Measurements from ENCODE around the gene MYOC. TPM values are rescaled to one million over a fixed set of nuclear protein-coding genes. Genes with fewer than 3 reads are reported as not detected.

The MYOC gene
- total RNA-seq, 1 experiment from 2014 or later = not detected

- ChIA-PET CTCF (interaction anchor here (1.3 kb wide), 1 partner anchor 14 kb away, joined by 3 read pairs; no protein-coding TSS in a partner anchor), POLR2A (no interaction called here), RAD21 (ENCODE audit: low non-redundant PET in 1 of 2, low total read pairs in 2 of 2, uncharacterized antibody in 2 of 2, unreplicated experiment in 2 of 2) (no interaction called here)
- peak in 2 of 3 experiments; percentile 9 to 86; a peak in 2 of 6 replicates for TF ChIP-seq CTCF (IDR thresholded peaks at IDR 0.05 in 2 of 3, conservative IDR thresholded peaks at IDR 0.05 in 1 of 3; ENCODE audit: borderline replicate concordance in 1 of 3, insufficient read depth in 1 of 3, low read depth in 2 of 3, low read length in 2 of 3)
- TF ChIP-seq EZH2 (IDR thresholded peaks at IDR 0.05) = no peak
- no peak for TF ChIP-seq FOSL1 (IDR thresholded peaks at IDR 0.05; ENCODE audit: low read depth)
- TF ChIP-seq CEBPB (IDR thresholded peaks at IDR 0.05; ENCODE audit: low read depth) = no peak
- no peak for TF ChIP-seq ATF3 (IDR thresholded peaks at IDR 0.05)
- TF ChIP-seq RAD21 (IDR thresholded peaks at IDR 0.05; ENCODE audit: low read depth) = peak; percentile 50
- no peak for TF ChIP-seq ZBTB33 (IDR thresholded peaks at IDR 0.05; ENCODE audit: extremely low read depth, insufficient replicate concordance, low read length)
- no peak for TF ChIP-seq CBX3 (IDR thresholded peaks at IDR 0.05; ENCODE audit: low read depth)
- Histone ChIP-seq H4K20me1 (ENCODE audit: insufficient read depth) (no peaks in the 10 kb centered on the region), H3K27me3 (ENCODE audit: insufficient read depth, low read length) (no peaks in the 10 kb centered on the region), H3K4me2 (ENCODE audit: low read length) (no peak overlapping the region), H3K9me2 (ENCODE audit: insufficient read depth) (no peaks in the 10 kb centered on the region), H3K4me1 (ENCODE audit: control insufficient read depth in 1 of 2, insufficient read depth in 2 of 2, low read length in 2 of 2) (peaks cover 0 to 9% of the 10 kb centered on the region in 2 experiments; a peak in 2 of 4 replicates), H3K36me3 (ENCODE audit: control insufficient read depth in 1 of 2, insufficient read depth in 2 of 2, low read length in 2 of 2) (no peaks in the 10 kb centered on the region), H3K4me3 (replicated peaks in 1 of 2; ENCODE audit: low read depth in 1 of 2, low read length in 2 of 2) (no peak overlapping the region), H3K9me3 (ENCODE audit: control insufficient read depth in 1 of 2, insufficient read depth in 1 of 2, low read depth in 1 of 2, low read length in 2 of 2) (no peaks in the 10 kb centered on the region), H3K27ac (ENCODE audit: low read depth, low read length) (no peak overlapping the region), H2AFZ (ENCODE audit: low read depth, low read length, poor library complexity, severe bottlenecking) (no peak overlapping the region), H3K9ac (ENCODE audit: low read length) (no peak overlapping the region), H3K79me2 (ENCODE audit: insufficient read depth, low read length) (no peaks in the 10 kb centered on the region)
- BruUV-seq (replicated peaks) = no TSS peak
- ATAC-seq (no peak), DNase-seq (ENCODE audit: low read depth, low spot score) (no peak)
- intact Hi-C loops (cut with micrococcal nuclease) = no loop called here
Measured at GRCh38 chr1:171641076-171641864, 11.2 kb downstream of the MYOC start.
